ENCODE results near the gene MFSD11.
"Not testable (repeated sequence)": the region's sequence is repeated elsewhere in the genome, so short reads cannot be mapped to it uniquely, and the experiment has no call there.

MFSD11 gene

GRCh38 chr17:76709077-76709950, 28.6 kb upstream of the MFSD11 start:
- DNase-seq = no peak

- not testable (repeated sequence) for DNase-seq
These were observed 27.7 kb upstream of the MFSD11 start for GRCh38 chr17:76709951-76710862.

- peak; percentile 43 for DNase-seq
These were observed 26.9 kb upstream of the MFSD11 start, which contains the start of gene MXRA7 for GRCh38 chr17:76710863-76711611. MXRA7 (minus strand) TSS chr17:76710965; CDS start chr17:76710946, 19 bp downstream.

- not testable (repeated sequence) for DNase-seq
These were observed 25.6 kb upstream of the MFSD11 start for GRCh38 chr17:76712321-76712720.

- DNase-seq = no peak
These were observed 24.2 kb upstream of the MFSD11 start for GRCh38 chr17:76713765-76714164.

GRCh38 chr17:76714336-76714735, 23.6 kb upstream of the MFSD11 start:
- no peak for DNase-seq

- peak; percentile 63 for DNase-seq
These were observed 23.0 kb upstream of the MFSD11 start for GRCh38 chr17:76714822-76715495.

GRCh38 chr17:76715496-76715830, 22.5 kb upstream of the MFSD11 start:
- DNase-seq = no peak

GRCh38 chr17:76716146-76716838, 21.6 kb upstream of the MFSD11 start:
- DNase-seq = peak; percentile 99

GRCh38 chr17:76716839-76717215, 21.1 kb upstream of the MFSD11 start:
- DNase-seq = no peak

GRCh38 chr17:76718516-76718915, 19.4 kb upstream of the MFSD11 start:
- no peak for DNase-seq

GRCh38 chr17:76720211-76720610, 17.7 kb upstream of the MFSD11 start:
- DNase-seq = no peak

GRCh38 chr17:76720941-76721340, 17.0 kb upstream of the MFSD11 start:
- no peak for DNase-seq

- DNase-seq = no peak
These were observed 16.5 kb upstream of the MFSD11 start for GRCh38 chr17:76721463-76721862.

- DNase-seq = no peak
These were observed 15.6 kb upstream of the MFSD11 start for GRCh38 chr17:76722279-76722678.

GRCh38 chr17:76722977-76723376, 14.9 kb upstream of the MFSD11 start:
- not testable (repeated sequence) for DNase-seq

GRCh38 chr17:76723812-76724211, 14.1 kb upstream of the MFSD11 start:
- no peak for DNase-seq

- peak; percentile 77 for DNase-seq
These were observed 12.2 kb upstream of the MFSD11 start for GRCh38 chr17:76725580-76726230.

GRCh38 chr17:76726231-76726775, 11.6 kb upstream of the MFSD11 start, which contains the start of gene JMJD6:
JMJD6 (minus strand) TSS chr17:76726606; CDS start chr17:76726475, 131 bp downstream.
- DNase-seq = peak; percentile 97

All from inflammatory macrophage treated with lipopolysaccharide for 4 hours (primary cell).